Hindlimb muscle (tissue), 1 donor: ENCODE data around the gene TUBB4B. TPM values are rescaled to one million over a fixed set of nuclear protein-coding genes. Genes with fewer than 3 reads are reported as not detected.

ENCODE experiments used
- DNase-seq: peaks from one replicate; pipeline ENCODE4 v3.0.0-alpha.2; 2013
- polyA plus RNA-seq: library from polyadenylated mRNA; unstranded; fragments of 120-200 nt; gene quantifications from one replicate; pipeline ENCODE4 v1.2.1, GENCODE V29; 2013; ENCODE audit not compliant: insufficient read length

The TUBB4B gene
- polyA plus RNA-seq, 1 donor, result 145 TPM

DNA sequence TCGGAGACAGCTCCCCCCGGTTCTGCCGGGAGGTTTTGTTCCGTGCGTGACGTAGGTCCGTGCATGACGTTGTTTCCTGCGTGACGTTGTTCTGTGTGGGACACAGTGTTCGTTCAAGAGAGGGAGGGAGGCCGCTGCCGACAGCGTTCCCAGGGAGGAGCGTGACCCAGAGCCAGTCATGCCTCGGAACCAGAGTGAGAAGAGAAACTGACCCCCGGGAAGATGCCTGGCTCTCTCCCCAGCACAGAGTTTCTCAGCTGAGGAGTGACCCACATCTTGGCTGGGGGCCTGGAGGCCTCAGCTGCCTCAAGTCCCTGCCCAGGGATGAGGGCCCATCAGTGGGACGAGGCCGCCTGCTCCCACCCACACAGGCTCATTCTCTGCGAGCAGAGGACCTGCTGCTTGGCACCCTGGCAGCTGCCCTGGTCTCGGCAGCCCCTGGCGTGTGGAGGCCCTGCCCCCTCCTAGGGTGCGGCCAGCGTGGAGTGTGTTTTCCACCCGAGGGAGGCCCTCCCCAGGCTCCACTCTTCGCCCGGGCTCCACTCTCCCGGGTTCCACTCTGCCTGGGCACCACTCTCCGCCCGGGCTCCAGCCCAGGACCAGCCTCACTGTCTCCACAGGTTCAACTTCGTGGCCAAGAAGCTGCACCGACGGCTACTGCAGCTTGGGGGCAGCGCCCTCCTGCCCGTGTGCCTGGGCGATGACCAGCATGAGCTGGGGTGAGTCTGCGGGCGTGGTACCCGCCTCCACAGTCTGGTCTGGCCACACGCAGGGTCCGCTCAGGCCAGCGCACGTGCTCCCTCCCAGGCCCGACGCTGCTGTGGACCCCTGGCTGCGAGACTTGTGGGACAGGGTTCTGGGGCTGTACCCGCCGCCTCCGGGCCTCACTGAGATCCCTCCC is 27.7 kb upstream of the TUBB4B start:
- no peak for DNase-seq

DNA sequence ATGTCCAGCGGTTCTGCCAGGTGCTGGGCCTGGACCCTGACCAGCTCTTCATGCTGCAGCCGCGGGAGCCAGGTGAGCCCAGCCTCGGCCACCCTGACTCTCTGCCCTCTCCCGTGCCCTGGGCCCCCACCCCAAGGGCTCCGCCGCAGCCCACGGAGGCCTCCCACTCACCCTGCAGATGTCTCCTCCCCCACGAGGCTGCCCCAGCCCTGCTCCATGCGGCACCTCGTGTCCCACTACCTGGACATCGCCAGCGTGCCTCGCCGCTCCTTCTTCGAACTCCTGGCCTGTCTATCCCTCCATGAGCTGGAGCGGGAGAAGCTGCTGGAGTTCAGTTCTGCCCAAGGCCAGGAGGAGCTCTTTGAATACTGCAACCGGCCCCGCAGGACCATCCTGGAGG is 26.5 kb upstream of the TUBB4B start:
- DNase-seq, result no peak

DNA sequence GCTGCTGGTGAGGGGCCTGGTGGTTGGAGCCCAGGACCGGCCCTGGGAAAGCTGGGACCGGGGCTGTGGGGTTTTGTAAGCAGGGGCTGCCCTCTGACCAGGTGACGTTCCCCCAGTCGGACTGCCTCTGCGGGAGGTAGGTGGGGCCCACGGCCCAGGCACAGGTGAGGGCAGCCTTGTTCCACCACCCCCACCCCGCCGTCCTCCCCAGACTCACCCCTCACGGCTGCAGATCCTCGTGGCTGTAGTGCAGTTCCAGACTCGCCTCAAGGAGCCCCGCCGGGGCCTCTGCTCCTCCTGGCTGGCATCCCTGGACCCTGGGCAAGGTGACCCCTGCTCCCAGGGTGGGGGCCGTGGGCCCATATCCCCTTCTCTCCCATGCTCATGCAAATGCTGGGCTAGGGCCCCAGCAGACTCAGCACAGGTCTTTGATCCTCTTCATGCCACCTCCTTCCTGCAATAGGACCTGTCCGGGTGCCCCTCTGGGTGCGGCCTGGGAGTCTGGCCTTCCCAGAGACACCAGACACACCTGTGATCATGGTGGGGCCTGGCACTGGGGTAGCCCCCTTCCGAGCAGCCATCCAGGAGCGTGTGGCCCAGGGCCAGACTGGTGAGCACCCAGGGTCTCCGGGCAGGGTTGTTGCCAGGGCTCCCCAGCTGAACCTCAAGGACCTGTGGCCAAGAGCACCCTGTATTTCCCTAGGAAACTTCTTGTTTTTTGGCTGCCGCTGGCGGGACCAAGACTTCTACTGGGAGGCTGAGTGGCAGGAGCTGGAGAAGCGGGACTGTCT is 25.7 kb upstream of the TUBB4B start:
- DNase-seq, result no peak

DNA sequence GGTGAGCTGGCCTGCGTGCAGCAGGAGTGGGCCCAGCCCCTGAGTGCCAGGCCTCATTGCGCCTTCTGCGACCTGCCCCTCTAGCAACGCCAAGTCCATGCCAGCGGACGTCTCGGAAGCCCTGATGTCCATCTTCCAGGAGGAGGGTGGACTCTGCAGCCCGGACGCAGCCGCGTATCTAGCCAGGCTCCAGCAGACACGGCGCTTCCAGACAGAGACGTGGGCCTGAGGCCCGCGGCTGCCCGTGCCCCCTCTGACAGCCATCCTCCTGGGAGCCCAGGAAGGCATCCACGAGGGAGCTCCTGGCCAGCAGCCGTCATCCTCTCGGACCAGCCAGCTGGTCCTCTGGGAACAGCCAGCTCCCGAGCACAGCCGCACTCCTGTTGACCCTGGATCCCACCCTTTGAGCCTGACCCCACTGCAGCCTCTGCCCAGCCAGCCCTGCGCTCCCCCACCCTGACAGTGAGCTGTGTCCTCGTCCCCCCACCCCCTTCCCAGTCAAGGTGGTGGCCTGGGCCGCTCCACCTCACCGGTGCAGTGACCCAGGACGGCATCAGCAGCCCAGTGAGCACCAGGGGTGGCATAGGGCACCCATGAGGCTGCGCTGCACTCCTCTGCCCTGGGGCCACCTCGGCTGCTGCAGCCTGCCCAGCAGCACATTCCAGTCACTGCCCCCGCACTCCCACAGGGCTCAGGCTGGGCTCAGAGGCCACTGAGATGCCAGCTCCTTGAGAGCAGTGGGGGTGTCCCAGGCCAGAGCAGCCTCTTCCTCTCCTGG is 24.7 kb upstream of the TUBB4B start:
- no peak for DNase-seq

DNA sequence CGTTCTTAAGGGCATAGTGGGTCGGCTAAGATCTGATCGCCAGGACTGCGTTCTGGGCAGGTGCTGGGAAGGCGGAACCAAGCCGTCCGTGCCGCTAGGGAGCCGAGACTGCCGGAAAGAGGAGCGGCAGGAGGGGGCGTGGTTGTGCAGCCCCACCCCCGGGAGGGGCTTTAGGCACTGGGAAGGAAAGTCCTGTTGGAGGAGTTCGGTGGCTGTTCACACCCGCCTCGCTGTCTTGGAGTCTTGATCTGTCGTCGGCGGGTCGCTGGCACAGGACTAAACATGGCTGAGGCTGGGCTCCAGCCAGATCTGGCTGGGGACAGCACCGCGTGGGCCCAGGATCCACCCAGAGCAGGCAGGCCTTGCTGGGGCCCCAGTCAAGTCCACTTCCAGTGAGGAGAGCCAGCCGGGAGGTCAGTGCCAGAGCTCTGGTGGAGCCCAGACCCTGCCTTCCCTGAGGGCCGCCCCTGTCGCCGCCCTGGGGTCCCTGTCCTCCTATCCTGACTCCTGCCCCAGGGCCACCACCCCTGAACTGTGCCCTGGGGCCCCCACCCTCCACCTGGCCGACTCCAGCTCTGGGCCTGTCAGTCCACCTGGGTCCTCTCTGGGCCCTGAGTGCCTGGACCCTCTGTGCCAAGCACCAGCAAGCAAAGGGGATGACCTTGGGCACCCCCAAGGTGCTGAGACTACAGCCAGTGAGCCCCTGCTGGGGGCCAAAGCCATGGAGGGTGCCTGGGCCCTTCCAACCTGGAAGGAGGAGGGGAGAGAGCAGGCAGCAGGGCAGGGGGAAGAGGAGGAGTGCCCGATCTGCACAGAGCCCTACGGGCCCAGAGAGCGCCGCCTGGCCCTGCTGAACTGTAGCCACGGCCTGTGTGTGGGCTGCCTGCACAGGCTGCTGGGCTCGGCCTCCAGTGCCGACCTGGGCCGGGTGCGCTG is 23.5 kb upstream of the TUBB4B start:
- no peak for DNase-seq

DNA sequence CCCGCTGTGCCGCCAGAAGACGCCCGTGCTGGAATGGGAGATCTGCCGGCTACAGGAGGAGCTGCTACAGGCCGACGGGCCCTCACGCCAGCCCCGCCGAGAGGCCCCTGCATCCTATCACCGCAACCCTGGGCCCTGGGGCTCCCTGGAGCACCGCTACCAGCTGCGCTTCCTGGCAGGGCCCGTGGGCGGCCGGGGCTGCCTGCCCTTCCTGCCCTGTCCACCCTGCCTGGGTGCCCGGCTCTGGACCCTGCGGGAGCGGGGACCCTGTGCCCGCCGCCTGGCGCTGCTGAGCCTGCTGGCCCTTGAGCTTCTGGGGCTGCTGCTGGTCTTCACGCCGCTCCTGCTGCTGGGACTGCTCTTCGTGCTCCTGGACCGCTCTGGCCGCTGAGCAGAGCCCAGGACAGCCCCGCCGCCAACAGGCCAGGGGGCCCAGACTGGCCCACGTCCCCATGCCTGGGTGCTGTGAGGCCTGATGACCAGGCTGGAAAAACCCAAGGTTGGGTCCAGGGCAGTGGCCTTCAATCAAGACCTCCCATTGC is 22.8 kb upstream of the TUBB4B start:
- no peak for DNase-seq

DNA sequence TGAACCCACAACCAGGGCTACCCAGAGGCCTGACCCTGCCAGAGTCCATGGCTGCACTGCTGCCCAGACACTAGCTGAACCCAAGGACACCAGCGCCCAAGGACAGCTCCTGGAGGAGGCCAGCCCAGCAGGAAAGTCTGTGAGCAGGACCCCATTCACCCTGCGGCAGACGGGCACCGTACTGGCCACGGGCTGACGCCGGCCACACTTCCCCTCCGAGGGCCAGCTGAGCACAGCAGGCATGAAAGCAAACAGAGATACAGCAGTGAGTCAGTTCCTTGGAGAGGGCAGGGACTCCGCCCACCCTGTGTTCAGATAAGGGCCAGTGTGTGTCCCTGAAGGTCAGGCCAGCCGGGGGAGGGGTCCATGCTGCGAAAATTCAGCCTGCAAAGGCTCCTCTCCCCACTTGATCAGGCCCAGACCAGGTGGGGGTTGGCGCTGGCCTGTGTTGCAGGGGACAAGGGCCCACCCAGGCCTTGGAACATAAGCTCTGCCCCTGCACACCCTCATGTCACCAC is 22.3 kb upstream of the TUBB4B start:
- DNase-seq, result no peak

DNA sequence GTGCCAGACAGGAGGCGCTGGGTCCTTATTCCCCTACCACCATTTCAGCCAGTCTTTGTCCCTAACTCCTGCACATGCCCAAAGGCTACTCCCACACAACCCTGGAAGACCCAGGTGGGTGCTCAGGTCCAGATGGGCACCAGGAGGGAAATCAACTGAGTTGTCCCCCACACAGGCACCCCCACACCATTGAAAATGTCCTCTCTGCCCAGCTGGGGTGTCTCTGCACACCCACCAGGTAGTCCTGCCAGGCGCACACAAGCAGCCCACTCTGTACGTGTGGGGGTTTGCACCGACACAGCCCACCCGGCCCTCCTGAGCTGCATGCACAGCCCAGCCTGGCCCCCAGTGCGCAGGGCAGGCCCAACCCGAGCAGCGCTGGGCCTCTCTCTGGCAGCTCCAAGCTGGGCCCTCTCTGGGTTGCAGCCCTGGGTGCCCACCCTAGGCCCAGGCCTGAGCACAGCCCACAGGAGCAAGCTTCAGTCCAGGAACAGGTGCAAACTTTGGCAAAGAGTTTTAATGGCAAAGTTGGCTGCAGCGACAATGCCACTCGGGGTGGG is 21.2 kb upstream of the TUBB4B start:
- DNase-seq, result no peak

DNA sequence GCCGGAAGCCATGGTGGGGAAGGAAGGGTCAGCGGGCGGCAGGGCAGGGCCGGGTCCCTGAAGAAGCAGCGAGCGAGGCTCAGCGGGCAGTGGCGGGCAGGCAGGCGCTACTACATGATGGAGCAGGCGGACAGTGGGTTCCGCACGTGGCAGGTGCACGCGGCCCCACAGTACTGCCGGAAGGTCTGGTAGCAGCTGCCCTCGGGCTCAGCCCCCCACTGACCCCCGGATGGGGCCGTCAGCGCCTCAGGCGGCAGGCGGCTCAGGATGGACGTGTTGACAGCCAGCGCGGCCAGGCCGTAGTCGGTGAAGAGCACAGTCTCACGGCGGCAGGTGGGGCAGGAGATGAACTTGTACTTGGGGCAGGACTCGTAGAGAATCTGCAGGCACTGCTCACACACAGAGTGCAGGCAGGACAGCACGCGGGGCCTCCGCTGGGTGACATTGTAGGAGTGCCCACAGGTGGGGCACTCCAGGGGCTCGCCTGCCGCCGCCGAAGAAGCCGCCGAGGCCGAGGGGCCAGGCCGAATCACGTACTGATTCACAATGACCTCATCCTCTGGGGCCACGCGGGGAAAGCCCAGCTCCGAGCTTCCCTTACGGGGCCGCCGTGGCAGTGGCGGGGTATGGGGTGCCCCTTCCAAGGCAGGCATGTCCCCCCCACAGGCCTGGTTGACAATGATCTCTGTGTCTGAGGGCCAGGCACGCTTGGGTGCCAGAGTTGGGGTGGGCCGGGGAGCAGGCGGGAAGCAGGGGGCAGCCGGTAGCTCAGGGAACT is 20.6 kb upstream of the TUBB4B start:
- DNase-seq, result no peak

DNA sequence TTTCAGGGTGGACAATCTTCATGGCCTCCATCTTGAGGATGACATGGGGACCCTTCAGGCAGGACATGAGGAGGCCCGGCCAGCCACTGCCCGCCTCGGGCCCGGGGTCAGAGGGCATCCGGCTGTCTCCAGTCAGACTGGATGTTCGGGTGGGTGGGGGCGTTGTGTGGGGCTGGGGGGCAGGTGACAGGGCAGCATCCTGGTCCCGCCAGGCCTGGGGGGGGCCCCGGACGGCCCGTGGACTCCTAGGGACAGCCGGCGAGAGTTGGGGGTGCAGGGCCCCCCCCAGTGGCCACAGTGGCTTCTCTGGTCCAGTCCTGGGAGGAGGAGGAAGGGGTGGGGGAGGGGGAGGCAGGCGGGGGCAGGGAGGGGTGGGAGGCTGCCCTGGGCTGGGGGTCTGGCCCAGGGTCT is 20.0 kb upstream of the TUBB4B start:
- no peak for DNase-seq

DNA sequence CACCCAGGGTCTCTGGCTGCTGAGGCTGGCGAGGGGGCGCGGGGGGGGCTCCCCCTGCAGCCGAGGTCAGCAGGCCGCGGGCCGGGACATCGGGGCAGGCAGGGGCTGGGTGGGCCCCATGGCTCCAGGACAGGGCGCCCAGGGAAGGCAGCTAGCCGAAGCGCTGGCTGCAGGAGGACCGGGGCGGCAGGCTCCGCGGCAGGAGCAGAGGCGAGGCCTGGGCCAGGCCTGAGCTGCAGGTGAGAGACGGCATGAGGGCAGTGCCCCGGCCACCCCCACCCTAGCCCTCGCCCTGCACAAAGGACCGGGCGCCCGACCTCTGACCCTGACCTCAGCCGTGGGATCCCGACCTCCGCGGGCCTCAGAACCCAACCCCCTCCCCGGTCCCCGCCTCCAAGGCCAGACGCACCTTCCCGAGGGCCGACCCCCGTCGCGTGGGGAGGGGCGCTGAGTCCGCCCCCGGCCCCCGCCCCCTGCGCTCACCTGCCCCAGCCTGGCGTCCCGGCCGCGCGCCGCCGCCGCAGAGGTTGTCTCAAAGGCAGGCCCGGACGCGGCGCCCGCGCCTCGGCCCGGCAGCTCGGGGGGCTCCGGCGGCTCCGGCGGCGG is 19.5 kb upstream of the TUBB4B start:
- DNase-seq, result no peak

DNA sequence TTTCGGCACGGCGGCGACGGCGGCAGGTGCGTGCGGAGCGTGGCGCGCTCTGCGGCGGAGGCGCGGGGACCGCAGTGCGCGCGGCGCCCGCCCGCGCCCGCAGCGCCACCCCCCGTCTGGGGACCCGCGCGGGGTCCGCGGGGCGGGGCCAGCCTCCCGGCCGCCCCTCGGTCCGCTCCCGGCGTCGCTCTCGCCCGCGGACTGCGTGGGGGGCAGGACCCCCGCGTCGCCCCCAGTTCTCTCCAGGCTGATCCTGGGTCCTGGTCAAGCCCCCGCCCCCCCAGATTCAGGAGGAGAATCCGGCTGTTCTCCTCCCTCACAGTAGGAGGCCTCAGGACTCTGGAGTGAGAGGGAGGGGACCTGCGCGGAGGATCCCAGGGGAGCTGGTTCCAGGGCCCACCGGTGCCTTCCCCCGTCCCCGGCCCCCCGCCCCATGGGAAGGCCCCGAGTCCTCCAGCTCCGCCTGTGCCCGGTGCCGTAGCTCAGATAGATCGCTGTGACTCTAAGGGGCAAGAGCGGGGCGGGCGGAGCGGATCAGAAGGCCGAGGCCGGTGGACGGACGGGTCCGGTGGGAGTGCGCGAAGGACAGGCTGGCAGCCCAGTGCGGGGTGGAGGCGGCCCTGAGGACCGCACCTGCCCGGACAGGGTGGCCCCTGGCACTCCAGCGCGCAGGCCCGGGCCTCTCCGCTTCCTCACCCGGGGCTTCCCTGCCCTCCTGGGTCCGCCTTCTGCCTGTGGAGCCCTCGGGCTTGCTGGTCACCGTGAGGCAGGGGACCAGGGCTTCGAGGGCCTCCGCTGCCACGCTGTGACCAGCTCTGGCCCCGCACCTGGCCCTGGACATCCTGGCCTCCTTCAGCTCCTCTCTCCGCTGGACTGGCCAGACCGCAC is 18.7 kb upstream of the TUBB4B start, which contains the start of gene RNF208:
TSS of gene RNF208 (minus strand) at position 51 of the 888 bp plus-strand sequence. CDS start 1,028 bp downstream, outside the sequence.
- DNase-seq, result no peak

DNA sequence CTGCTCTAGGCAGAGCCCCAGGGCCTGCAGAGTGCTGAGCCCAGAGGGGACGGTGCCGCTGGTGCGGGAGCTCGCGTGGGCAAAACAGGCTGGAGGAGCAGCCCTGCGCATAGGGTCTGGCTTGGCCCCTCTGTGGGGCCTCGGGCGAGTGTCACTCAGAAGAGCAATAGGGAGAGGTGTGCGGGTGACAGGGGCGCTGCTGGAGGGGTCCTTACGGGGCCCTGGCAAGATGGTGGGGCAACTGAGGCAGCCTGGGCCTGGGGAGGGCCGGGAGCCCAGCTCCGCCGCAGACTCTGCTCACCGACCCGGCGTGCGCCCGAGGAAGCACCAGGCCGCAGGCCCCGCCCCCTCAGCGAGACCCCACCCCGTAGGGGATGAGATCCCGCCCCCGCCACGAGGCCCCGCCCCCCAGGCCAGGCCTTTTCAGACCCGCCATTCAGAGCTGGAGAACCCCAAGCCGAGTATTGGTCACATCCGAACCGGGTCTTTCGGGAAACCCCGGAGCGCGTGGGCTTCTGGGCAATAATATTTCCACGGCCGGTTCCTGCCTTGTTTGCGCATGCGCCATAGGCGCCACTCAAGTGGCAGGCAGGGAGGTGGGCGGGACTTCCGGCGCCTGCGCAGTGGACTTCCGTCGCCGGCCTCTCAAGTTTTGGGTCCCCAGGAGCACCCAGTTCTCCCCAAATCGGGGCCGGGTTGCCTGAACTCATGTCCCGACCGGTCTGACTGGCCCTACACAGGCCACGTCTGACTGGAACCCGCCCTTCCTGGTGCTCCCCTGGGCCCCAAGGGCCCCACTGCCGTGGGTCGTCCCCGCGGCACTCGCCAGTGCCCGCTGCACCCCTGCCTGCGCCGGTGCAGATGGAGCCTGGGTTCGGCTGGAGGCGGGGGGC is 17.8 kb upstream of the TUBB4B start:
- DNase-seq, result peak; percentile 96

DNA sequence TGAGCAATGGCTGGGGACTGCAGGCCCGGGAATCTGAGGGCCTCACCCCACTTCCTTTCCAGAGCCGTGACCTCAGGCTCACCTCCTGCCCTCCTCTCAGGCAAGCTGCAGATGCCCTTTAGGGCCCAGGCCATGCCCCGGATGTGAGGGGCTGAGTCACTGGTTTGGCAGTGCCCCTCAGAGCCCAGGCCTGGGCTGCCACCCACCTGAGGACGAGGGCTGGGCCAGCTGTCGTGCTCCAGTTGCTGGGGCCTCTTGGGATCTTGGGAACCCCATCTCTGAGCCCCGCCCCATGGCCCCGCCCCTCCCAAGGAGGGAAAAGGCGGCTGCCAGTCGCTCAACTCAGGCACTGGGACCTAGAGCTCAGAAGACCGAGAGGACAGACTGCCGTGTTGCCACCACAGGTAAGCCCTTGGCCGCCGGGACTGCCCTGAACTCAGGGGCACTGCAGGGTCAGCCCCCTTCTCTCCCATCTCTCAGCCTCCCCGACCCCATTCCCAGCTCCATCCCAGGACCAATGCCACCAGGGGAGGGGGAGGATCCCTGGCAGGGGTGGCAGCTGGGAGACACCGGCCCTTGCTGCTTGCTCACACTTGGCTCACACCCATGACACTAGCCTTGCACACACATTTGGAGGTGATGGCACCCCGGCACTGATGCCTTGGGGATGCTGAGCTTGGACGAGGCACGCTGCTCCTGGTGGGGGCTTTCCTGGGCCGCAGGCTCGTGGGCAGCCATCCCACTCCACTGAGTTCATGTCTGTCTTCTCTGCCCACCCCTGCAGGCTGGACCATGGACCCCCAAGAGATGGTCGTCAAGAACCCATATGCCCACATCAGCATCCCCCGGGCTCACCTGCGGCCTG is 16.0 kb upstream of the TUBB4B start, which contains the start of gene CYSRT1:
TSS of gene CYSRT1 (plus strand) at position 345 of the 865 bp plus-strand sequence. CDS start at position 793, 448 bp downstream.
- DNase-seq, result no peak

DNA sequence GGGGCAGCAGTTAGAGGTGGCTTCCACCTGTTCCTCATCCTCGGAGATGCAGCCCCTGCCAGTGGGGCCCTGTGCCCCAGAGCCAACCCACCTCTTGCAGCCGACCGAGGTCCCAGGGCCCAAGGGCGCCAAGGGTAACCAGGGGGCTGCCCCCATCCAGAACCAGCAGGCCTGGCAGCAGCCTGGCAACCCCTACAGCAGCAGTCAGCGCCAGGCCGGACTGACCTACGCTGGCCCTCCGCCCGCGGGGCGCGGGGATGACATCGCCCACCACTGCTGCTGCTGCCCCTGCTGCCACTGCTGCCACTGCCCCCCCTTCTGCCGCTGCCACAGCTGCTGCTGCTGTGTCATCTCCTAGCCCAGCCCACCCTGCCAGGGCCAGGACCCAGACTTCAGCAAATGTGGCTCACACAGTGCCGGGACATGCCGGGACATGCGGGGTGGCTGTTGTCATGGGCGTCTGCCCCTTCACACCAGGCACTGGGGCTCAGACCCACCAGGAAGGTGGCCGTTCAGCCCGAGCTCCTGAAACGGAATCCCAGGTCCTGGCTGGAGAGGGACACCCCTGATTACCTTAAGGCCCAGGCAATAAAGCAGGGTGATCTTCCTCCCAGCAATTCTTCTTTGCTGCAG is 15.3 kb upstream of the TUBB4B start:
- no peak for DNase-seq
